GM12891 (cell line): ENCODE measurements around the gene CARF.

Source experiments
- POLR2A ChIP-seq: IDR thresholded peaks from 2 replicates; pipeline ENCODE4 v1.6.1; 2011; ENCODE audit warnings: low read depth, low read length, control low read depth
- POLR2AphosphoS5 ChIP-seq: IDR thresholded peaks from 2 replicates; pipeline ENCODE4 v1.6.1; 2011; ENCODE audit warnings: low read depth, low read length, control low read depth
- POU2F2 ChIP-seq: IDR thresholded peaks from 2 replicates; pipeline ENCODE4 v1.6.1; 2011; ENCODE audit warnings: low read depth, mild to moderate bottlenecking, control low read depth, low read length, moderate library complexity
- TAF1 ChIP-seq: IDR thresholded peaks from 2 replicates; pipeline ENCODE4 v1.6.1; 2011; ENCODE audit warnings: low read depth, low read length, control low read depth

DNA sequence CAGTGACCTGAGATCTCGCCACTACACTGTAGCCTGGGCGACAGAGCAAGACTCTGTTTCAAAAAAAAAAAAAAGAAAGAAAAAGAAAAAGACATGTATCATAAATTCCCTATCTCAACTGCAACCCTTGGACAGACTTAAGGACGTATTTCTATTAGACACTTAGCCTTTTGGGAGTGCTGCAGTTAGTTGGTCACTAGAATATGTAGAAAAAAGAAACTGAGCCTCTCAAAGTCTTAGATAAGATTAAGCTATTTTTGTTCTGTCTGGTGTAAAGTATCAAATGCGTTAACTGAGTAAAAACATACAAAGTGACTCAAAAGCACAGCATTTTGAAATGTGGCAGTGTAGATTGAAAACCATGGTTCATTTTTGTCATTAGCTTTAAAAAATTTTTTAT lies 109.9 kb downstream of the CARF start:
- TF ChIP-seq POLR2AphosphoS5, result no peak
- no peak for TF ChIP-seq POLR2A
- no peak for TF ChIP-seq POU2F2
- no peak for TF ChIP-seq TAF1
